Prostate gland (tissue), 2 donors: ENCODE measurements around the gene NDUFS6. TPM values are rescaled to one million over a fixed set of nuclear protein-coding genes. Genes with fewer than 3 reads are reported as not detected.

Source experiments
- DNase-seq: peaks from one replicate; pipeline ENCODE4 v3.0.0-alpha.2; 2019; ENCODE audit warnings: low spot score
- H3K27ac ChIP-seq, 2 donors: fragments of 200-600 bp; sonication (generic); 2 replicates each; pipeline ENCODE4 v1.5.1; 2017 to 2019
- H3K27me3 ChIP-seq: fragments of 200-600 bp; sonication (generic); replicated peaks from 2 replicates; pipeline ENCODE4 v1.5.1; 2019; ENCODE audit not compliant: insufficient read depth
- H3K36me3 ChIP-seq, 2 donors: fragments of 200-600 bp; sonication (generic); 1 replicate in 1 of 2; 2 replicates in 1 of 2; pipeline versions ENCODE4 v1.5.1 to v1.8.1; 2017 to 2019
- H3K4me1 ChIP-seq: fragments of 200-600 bp; sonication (generic); replicated peaks from 2 replicates; pipeline ENCODE4 v1.5.1; 2019
- H3K4me3 ChIP-seq, 2 donors: fragments of 200-600 bp; sonication (generic); 2 replicates each; pipeline ENCODE4 v1.5.1; 2017 to 2019
- H3K9me3 ChIP-seq: fragments of 200-600 bp; sonication (generic); 2 replicates; pipeline ENCODE4 v1.5.1; 2017
- POLR2A ChIP-seq: fragments of 450-650 bp; IDR thresholded peaks from one replicate; pipeline ENCODE4 v1.6.1; 2016; ENCODE audit warnings: antibody characterized with exemption, mild to moderate bottlenecking
- POLR2AphosphoS5 ChIP-seq: sonication (generic); formaldehyde crosslinking; IDR thresholded peaks from one replicate; pipeline ENCODE4 v1.6.1; 2017; ENCODE audit warnings: antibody characterized with exemption
- WGBS: methylation state at CpG from one replicate; pipeline ENCODE4 v1.1.5; 2018; 5-methylcytosine and 5-hydroxymethylcytosine counted together
- intact Hi-C: fragments of 100-400 bp; cut with DNase I; formaldehyde crosslinking; loops from one replicate; pipeline ENCODE4 v1.14.2; 2022
- total RNA-seq, 2 donors: library from RNA; depleted of rRNA; stranded (reverse); fragments of >200 nt; gene quantifications; one replicate each; pipeline ENCODE4 v1.1.0, GENCODE V29; 2016
- TF ChIP-seq, protein P1 (sequence below), 4 experiments: fragments of 200-600 bp in 2 of 4; fragments of 450-650 bp in 2 of 4; sonication (generic) in 2 of 4; IDR thresholded peaks; 1 replicate in 3 of 4; 2 replicates in 1 of 4; pipeline ENCODE4 v1.5.1; 2016 to 2019; ENCODE audit warnings: antibody characterized with exemption in 4 of 4, mild to moderate bottlenecking in 2 of 4, moderate library complexity in 2 of 4

Gene NDUFS6
- total RNA-seq, 2 donors from 2014 or later, result 27.8 to 70.2 TPM

DNA sequence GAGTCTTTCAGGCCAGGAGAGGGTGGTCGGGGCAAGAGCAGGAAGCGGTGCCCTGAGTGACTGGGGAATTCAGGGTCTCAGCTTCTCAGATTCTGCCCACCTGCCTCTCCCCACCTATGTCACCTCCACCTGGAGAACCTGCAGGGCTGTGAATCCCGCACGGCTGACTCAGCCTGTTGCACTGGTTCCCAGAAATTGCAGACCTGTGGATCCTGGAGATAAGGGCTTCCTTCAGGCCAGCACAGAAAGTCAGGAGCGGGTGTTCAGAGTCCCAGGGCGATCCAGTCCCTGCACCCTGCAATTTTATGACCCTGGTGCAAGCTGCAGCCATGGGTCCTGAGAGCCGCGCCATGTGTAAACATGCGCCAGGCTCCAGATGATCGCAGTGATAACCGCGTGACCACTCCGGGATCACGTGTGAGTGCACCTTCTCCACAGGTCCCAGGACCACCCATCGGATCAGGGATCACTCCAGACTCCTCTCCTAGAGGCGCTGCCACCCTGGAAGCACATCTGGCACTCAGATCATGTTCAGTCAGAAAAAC is 63.8 kb downstream of the NDUFS6 start:
- no peak for DNase-seq
- intact Hi-C loops, result no loop called here
- Histone ChIP-seq H3K36me3 (no peaks in the 10 kb centered on the region), H3K9me3 (no peaks in the 10 kb centered on the region), H3K27me3 (no peaks in the 10 kb centered on the region), H3K4me3 (no peak overlapping the region), H3K27ac (no peak overlapping the region), H3K4me1 (no peaks in the 10 kb centered on the region)
- TF ChIP-seq, protein P1, sequence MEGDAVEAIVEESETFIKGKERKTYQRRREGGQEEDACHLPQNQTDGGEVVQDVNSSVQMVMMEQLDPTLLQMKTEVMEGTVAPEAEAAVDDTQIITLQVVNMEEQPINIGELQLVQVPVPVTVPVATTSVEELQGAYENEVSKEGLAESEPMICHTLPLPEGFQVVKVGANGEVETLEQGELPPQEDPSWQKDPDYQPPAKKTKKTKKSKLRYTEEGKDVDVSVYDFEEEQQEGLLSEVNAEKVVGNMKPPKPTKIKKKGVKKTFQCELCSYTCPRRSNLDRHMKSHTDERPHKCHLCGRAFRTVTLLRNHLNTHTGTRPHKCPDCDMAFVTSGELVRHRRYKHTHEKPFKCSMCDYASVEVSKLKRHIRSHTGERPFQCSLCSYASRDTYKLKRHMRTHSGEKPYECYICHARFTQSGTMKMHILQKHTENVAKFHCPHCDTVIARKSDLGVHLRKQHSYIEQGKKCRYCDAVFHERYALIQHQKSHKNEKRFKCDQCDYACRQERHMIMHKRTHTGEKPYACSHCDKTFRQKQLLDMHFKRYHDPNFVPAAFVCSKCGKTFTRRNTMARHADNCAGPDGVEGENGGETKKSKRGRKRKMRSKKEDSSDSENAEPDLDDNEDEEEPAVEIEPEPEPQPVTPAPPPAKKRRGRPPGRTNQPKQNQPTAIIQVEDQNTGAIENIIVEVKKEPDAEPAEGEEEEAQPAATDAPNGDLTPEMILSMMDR (IDR thresholded peaks at IDR 0.05), result no peak
- TF ChIP-seq POLR2A (no peak), POLR2AphosphoS5 (no peak)
- 49% methylated on average over 15 of the region's 16 CpGs for WGBS

DNA sequence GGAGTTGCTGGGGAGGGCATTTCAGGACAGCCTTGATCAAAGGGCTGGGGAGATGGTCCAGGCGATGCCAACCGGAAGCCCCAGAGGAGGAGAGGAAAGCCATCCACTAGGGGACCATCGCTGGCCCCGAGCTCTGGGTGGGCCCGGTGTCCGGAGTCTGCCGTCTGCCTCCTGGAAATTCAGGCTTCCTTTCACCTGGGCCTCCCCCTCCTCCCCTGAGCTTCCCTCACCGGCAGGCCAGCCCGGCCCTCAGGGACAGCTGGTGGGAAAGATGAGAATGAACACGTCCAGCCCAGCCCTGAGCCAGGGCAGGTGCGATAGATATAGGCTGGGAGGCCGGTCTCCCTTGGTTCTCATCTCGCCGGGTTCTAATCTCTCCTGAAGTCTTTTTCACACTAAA is 64.3 kb downstream of the NDUFS6 start:
- intact Hi-C loops, result no loop called here
- Histone ChIP-seq H3K4me1 (no peaks in the 10 kb centered on the region), H3K27me3 (no peaks in the 10 kb centered on the region), H3K9me3 (no peaks in the 10 kb centered on the region), H3K36me3 (no peaks in the 10 kb centered on the region), H3K27ac (no peak overlapping the region), H3K4me3 (no peak overlapping the region)
- TF ChIP-seq POLR2A (no peak), POLR2AphosphoS5 (no peak)
- TF ChIP-seq, protein P1 (IDR thresholded peaks at IDR 0.05), result no peak
- no peak for DNase-seq
- 51% methylated on average over 10 of the region's 14 CpGs for WGBS

Other genes starting within 250 kb of the NDUFS6 start
- 10 to 100 TPM; 47.9 to 66.3 TPM for gene MRPL36, start 1.6 kb upstream of the NDUFS6 start, total RNA-seq
- gene IRX4, start 81.5 kb downstream of the NDUFS6 start, total RNA-seq, result 10 to 100 TPM in 1 of 2 donors, 1 to 10 TPM in 1; 1.8 to 30.0 TPM